Measurements from ENCODE around the gene CERT1. TPM values are rescaled to one million over a fixed set of nuclear protein-coding genes. Genes with fewer than 3 reads are reported as not detected.

CERT1 gene
- total and polyA plus RNA-seq, 2 experiments from 2014 or later: 15.6 to 42.0 TPM

DNA sequence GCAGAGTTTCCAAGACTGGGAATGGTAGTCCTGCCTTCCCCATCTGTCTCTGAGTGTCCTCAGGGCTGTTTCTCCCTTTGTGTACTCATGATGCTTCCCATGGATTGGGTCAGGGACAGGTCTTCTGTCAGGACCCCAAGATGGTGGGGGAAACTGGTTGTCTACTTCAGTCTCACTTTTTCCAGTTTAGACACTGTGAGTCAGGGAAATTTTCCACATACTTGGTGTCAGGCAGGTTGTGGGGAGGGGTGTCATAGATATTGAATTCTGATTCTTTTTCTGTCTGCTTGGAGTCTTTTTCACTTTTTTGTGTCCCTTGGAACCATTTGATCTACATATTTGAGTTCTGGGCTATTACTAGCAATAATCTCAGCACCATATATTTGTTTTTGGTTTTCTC is 10.6 kb upstream of the CERT1 start:
- peaks cover 89% of the 10 kb centered on the region for H3K79me2 ChIP-seq
- peaks cover 5% of the 10 kb centered on the region for H4K20me1 ChIP-seq (ENCODE audit: insufficient read depth, poor library complexity, severe bottlenecking)
- H3K4me1 ChIP-seq (ENCODE audit: insufficient read depth): no peaks in the 10 kb centered on the region
- no peak for DNase-seq (ENCODE audit: low spot score)
- H3K4me2 ChIP-seq: no peak overlapping the region
- no peaks in the 10 kb centered on the region for H3K36me3 ChIP-seq (replicated peaks; ENCODE audit: insufficient read depth, low read depth)
- peaks cover 11% of the 10 kb centered on the region for H3K9me3 ChIP-seq (ENCODE audit: low read depth)
- H3K9me2 ChIP-seq (replicated peaks; ENCODE audit: insufficient read depth): no peaks in the 10 kb centered on the region
- no peak for TF ChIP-seq EZH2 (IDR thresholded peaks at IDR 0.05; ENCODE audit: borderline replicate concordance)
- TF ChIP-seq, protein P1, sequence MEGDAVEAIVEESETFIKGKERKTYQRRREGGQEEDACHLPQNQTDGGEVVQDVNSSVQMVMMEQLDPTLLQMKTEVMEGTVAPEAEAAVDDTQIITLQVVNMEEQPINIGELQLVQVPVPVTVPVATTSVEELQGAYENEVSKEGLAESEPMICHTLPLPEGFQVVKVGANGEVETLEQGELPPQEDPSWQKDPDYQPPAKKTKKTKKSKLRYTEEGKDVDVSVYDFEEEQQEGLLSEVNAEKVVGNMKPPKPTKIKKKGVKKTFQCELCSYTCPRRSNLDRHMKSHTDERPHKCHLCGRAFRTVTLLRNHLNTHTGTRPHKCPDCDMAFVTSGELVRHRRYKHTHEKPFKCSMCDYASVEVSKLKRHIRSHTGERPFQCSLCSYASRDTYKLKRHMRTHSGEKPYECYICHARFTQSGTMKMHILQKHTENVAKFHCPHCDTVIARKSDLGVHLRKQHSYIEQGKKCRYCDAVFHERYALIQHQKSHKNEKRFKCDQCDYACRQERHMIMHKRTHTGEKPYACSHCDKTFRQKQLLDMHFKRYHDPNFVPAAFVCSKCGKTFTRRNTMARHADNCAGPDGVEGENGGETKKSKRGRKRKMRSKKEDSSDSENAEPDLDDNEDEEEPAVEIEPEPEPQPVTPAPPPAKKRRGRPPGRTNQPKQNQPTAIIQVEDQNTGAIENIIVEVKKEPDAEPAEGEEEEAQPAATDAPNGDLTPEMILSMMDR (IDR thresholded peaks at IDR 0.05; ENCODE audit: poor library complexity): no peak
- no peak for TF ChIP-seq EZH2phosphoT487 (IDR thresholded peaks at IDR 0.05; ENCODE audit: low read depth, severe bottlenecking, unreplicated experiment)
- H3K27me3 ChIP-seq: no peaks in the 10 kb centered on the region
- H3K4me3 ChIP-seq: no peak overlapping the region
- H2AFZ ChIP-seq: no peak overlapping the region
- H3K27ac ChIP-seq: no peak overlapping the region

DNA sequence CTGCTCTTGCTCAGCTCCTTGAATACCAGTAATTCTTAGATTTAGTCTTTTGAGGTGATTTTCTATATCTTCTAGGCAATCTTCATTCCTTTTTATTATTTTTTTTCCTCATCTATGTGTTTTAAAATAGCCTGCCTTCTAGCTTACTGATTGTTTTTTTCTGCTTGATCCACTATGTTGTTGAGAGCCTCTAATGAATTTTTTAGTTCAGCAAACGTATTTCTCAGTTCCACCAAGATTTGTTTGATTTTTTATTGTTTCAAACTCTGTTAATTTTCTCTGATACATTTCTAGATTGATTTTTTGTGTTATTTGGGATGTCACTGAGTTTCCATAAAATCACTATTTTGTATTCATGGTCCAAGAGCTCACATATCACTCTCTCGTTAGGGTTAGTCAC is 9.8 kb upstream of the CERT1 start:
- TF ChIP-seq, protein P1 (IDR thresholded peaks at IDR 0.05; ENCODE audit: poor library complexity): no peak
- TF ChIP-seq EZH2phosphoT487 (IDR thresholded peaks at IDR 0.05; ENCODE audit: low read depth, severe bottlenecking, unreplicated experiment) (no peak), EZH2 (IDR thresholded peaks at IDR 0.05; ENCODE audit: borderline replicate concordance) (no peak)
- Histone ChIP-seq H3K4me2 (no peak overlapping the region), H4K20me1 (ENCODE audit: insufficient read depth, poor library complexity, severe bottlenecking) (peaks cover 5% of the 10 kb centered on the region), H3K9me2 (replicated peaks; ENCODE audit: insufficient read depth) (no peaks in the 10 kb centered on the region), H2AFZ (no peak overlapping the region), H3K27ac (no peak overlapping the region), H3K4me1 (ENCODE audit: insufficient read depth) (no peaks in the 10 kb centered on the region), H3K4me3 (no peak overlapping the region), H3K79me2 (peaks cover 89% of the 10 kb centered on the region), H3K36me3 (replicated peaks; ENCODE audit: insufficient read depth, low read depth) (no peaks in the 10 kb centered on the region), H3K9me3 (ENCODE audit: low read depth) (peaks cover 11% of the 10 kb centered on the region), H3K27me3 (no peaks in the 10 kb centered on the region)
- WGBS (ENCODE audit: low lambda C conversion rate, missing lambda C conversion rate): 95% methylated on average over 2 of the region's 2 CpGs
- DNase-seq (ENCODE audit: low spot score): no peak

DNA sequence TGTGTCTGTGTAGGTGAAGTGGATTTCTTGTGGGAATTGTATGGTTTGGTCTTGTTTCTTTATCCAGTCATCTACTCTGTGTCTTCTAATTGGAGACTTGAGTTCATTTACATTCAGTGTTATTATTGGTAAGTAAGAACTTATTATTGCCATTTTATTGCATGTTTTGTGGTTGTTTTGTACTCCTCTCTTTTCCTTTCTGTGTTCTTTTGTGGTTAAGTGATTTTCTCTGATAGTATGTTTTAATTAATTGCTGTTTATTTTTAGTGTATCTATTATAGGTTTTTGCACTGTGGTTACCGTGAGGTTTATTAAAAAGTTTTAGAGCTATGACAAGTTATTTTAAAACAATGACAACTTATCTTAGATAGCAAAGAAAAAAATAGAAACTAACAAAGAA is 8.3 kb upstream of the CERT1 start:
- Histone ChIP-seq H4K20me1 (ENCODE audit: insufficient read depth, poor library complexity, severe bottlenecking) (peaks cover 5% of the 10 kb centered on the region), H3K4me3 (no peak overlapping the region), H3K36me3 (replicated peaks; ENCODE audit: insufficient read depth, low read depth) (no peaks in the 10 kb centered on the region), H3K79me2 (peaks cover 92% of the 10 kb centered on the region), H3K9me2 (replicated peaks; ENCODE audit: insufficient read depth) (no peaks in the 10 kb centered on the region), H3K4me2 (no peak overlapping the region), H2AFZ (no peak overlapping the region), H3K27me3 (no peaks in the 10 kb centered on the region), H3K27ac (no peak overlapping the region), H3K4me1 (ENCODE audit: insufficient read depth) (no peaks in the 10 kb centered on the region), H3K9me3 (ENCODE audit: low read depth) (peaks cover 11% of the 10 kb centered on the region)
- WGBS (ENCODE audit: low lambda C conversion rate, missing lambda C conversion rate): 97% methylated on average over 1 of the region's 1 CpG
- DNase-seq (ENCODE audit: low spot score): no peak
- TF ChIP-seq EZH2 (IDR thresholded peaks at IDR 0.05; ENCODE audit: borderline replicate concordance) (no peak), EZH2phosphoT487 (IDR thresholded peaks at IDR 0.05; ENCODE audit: low read depth, severe bottlenecking, unreplicated experiment) (no peak)
- TF ChIP-seq, protein P1 (IDR thresholded peaks at IDR 0.05; ENCODE audit: poor library complexity): no peak

DNA sequence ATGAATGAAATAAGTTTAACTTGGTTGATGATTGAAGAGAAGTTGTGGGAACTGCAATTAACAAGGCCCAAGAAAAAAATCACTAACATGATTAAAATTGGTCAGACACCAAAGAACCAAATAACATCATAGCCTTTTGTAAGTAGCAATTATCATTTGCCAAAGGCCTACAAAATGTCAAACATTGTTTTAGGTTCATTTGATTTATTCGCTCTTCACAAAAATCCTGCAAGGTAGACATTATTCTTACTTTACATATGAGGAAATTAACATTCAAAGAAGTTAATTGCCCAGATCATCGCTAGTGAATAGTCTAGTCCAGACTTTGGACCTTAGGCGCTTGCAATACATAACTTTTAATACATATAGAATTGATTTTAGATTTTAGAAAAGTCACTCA is 2.9 kb upstream of the CERT1 start:
- WGBS (ENCODE audit: low lambda C conversion rate, missing lambda C conversion rate): 96% methylated on average over 3 of the region's 3 CpGs
- no peaks in the 10 kb centered on the region for H3K36me3 ChIP-seq (replicated peaks; ENCODE audit: insufficient read depth, low read depth)
- H3K9me2 ChIP-seq (replicated peaks; ENCODE audit: insufficient read depth): no peaks in the 10 kb centered on the region
- H3K4me1 ChIP-seq (ENCODE audit: insufficient read depth): peaks cover 9% of the 10 kb centered on the region
- TF ChIP-seq EZH2phosphoT487 (IDR thresholded peaks at IDR 0.05; ENCODE audit: low read depth, severe bottlenecking, unreplicated experiment) (no peak), EZH2 (IDR thresholded peaks at IDR 0.05; ENCODE audit: borderline replicate concordance) (no peak)
- TF ChIP-seq, protein P1 (IDR thresholded peaks at IDR 0.05; ENCODE audit: poor library complexity): no peak
- peaks cover 12% of the 10 kb centered on the region for H4K20me1 ChIP-seq (ENCODE audit: insufficient read depth, poor library complexity, severe bottlenecking)
- no peak overlapping the region for H2AFZ ChIP-seq
- H3K27ac ChIP-seq: no peak overlapping the region
- H3K27me3 ChIP-seq: no peaks in the 10 kb centered on the region
- DNase-seq (ENCODE audit: low spot score): no peak
- no peaks in the 10 kb centered on the region for H3K9me3 ChIP-seq (ENCODE audit: low read depth)
- peaks cover 86% of the 10 kb centered on the region for H3K79me2 ChIP-seq
- no peak overlapping the region for H3K4me3 ChIP-seq
- no peak overlapping the region for H3K4me2 ChIP-seq
